ENCODE results near the gene HMGN4. TPM values are rescaled to one million over a fixed set of nuclear protein-coding genes. Genes with fewer than 3 reads are reported as not detected.
A peak's percentile ranks its signal among the peaks of the same experiment; 100 is the strongest.

The HMGN4 gene
- total and polyA plus RNA-seq, 9 of the 15 experiments (the other 6 are each of a cell fraction or from before 2014, with no cell fraction given): 35.4 to 134 (median 94.1) TPM

- TF ChIP-seq MYC (IDR thresholded peaks at IDR 0.05; ENCODE audit: low read depth, low read length) (peak; percentile 75), MYC (CRISPR knock-in tag; IDR thresholded peaks at IDR 0.05; ENCODE audit: borderline replicate concordance, low read depth) (no peak), KLF16 (IDR thresholded peaks at IDR 0.05) (no peak), NBN (IDR thresholded peaks at IDR 0.05; ENCODE audit: low read depth) (peak; percentile 57), ZNF347 (CRISPR knock-in tag; IDR thresholded peaks at IDR 0.05; ENCODE audit: low read depth) (no peak), JUNB (CRISPR knock-in tag; conservative IDR thresholded peaks at IDR 0.05) (no peak; the same call in 1 of the 2 replicates), FOXM1 (IDR thresholded peaks at IDR 0.05; ENCODE audit: low read depth) (no peak; the same call in 1 of the 2 replicates), FOXM1 (CRISPR knock-in tag; IDR thresholded peaks at IDR 0.05; ENCODE audit: low read depth) (peak; percentile 63; the same call in 1 of the 2 replicates), ERF (CRISPR knock-in tag; IDR thresholded peaks at IDR 0.05) (no peak), PHF8 (IDR thresholded peaks at IDR 0.05; ENCODE audit: borderline replicate concordance, low read length) (peak; percentile 35; the same call in 1 of the 2 replicates), MCM2 (IDR thresholded peaks at IDR 0.05; ENCODE audit: low read depth) (no peak), NR4A1 (CRISPR knock-in tag; IDR thresholded peaks at IDR 0.05) (no peak), NR4A1 (tag; IDR thresholded peaks at IDR 0.05) (no peak), JUND (IDR thresholded peaks at IDR 0.05; ENCODE audit: borderline replicate concordance, low read depth, low read length) (peak; percentile 82), JUND (tag; IDR thresholded peaks at IDR 0.05; ENCODE audit: borderline replicate concordance, low read depth, low read length) (peak; percentile 89; the same call in 2 of the 3 replicates), HLTF (IDR thresholded peaks at IDR 0.05) (no peak), DMBX1 (CRISPR knock-in tag; IDR thresholded peaks at IDR 0.05; ENCODE audit: borderline replicate concordance) (0 out of 2 replicates have a peak, but pooled peaks have one; percentile 23), TCF15 (CRISPR knock-in tag; IDR thresholded peaks at IDR 0.05) (no peak), E2F5 (CRISPR knock-in tag; IDR thresholded peaks at IDR 0.05) (no peak), ZNF197 (CRISPR knock-in tag; IDR thresholded peaks at IDR 0.05; ENCODE audit: low read depth) (no peak), MITF (IDR thresholded peaks at IDR 0.05) (0 out of 2 replicates have a peak, but pooled peaks have one; percentile 56), SAFB (IDR thresholded peaks at IDR 0.05; ENCODE audit: borderline replicate concordance, low read depth, low read length) (no peak), ZNF24 (IDR thresholded peaks at IDR 0.05) (peak; percentile 78; the same call in 1 of the 2 replicates), ZNF584 (CRISPR knock-in tag; IDR thresholded peaks at IDR 0.05; ENCODE audit: low read depth) (0 out of 2 replicates have a peak, but pooled peaks have one; percentile 49), PATZ1 (CRISPR knock-in tag; IDR thresholded peaks at IDR 0.05; ENCODE audit: borderline replicate concordance) (no peak)
Measured at GRCh38 chr6:26553635-26554446, 15.7 kb downstream of the HMGN4 start (continued).

All from K562 (cell line).